Activated T-cell treated with anti-CD3 and anti-CD28 coated beads, Interleukin-2, amount 50 U/mL, for 1 hour (primary cell): ENCODE measurements around the gene CFAP126.
"Not testable (repeated sequence)": the region's sequence is repeated elsewhere in the genome, so short reads cannot be mapped to it uniquely, and the experiment has no call there.

Experiments
- DNase-seq: peaks from one replicate; pipeline ENCODE4 v3.0.0-alpha.2; 2020

CFAP126 gene

DNA sequence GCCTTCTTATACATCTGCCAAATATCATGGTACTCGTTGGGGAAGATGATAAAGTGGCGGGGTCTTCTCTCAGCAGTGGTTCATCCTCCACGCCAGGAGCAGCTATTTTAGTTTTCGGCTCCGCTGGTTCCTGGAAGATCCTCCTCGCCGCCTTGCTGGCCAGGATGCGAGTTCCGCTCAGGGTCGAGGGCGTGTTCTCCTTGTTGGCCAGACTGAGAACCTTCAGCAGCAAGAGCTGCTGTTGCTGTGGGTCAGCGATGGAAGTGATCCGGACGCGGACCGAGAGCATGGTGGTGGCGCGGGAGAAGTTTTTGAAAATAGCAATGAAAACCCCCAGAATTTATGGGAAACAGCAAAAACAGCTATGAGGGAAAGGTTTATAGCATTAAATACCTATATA is 11.4 kb upstream of the CFAP126 start:
- DNase-seq: no peak

DNA sequence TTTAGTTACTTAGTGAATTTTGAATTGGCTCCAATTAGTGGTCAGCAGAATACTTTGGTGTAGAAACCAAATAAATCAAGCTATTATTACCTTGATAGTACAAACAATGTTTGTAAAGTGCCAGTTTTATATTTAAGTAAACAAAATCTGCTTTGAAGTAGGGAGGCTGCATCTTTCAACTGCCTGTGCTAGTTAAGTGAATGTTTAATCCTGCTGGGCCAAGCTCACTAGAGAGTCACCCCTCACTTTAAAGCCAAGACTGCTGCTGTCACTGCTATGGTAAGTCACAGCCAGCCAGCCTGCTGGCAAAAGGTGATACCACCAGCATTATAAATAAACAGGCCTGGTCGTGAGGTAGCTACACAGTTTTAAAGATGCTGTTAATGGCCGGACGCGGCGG is 10.3 kb upstream of the CFAP126 start:
- no peak for DNase-seq

DNA sequence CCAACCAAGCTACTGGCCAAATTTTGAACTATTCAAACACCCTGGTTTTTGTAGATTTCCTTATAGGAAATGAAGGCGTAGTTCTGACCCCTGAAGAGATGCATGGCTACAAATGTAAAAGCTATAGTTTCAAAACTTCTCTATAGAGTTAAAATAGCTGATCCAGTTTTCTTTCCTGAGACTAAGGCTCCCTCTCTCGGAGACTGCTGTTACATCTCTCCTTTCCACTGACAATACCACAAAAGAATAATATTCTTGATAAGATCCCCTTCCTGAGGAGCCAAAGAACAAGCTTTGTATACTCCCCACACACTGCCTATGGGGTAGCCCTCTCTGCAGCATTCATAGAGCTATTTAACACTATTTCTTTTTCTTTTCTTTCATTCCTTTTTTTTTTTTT is 6.7 kb upstream of the CFAP126 start:
- DNase-seq: no peak

DNA sequence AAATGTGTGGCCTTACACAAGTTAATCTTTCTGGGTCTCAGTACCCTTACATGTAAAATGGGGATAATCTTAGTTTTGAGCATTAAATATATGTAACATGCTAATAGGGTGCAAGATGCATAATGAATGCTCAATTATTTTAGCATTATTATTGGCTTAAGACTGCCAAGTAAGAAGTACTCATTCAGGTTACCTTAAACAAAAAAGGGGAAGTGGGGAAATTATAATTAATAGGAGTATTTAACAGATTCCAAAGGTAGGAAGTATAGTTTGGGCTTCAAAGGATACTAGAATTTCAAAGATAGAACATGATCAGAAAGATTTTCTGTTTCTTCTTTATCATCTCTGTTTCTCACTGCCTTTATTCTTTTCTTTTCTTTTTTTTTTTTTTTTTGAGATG is 5.8 kb upstream of the CFAP126 start:
- DNase-seq: no peak

DNA sequence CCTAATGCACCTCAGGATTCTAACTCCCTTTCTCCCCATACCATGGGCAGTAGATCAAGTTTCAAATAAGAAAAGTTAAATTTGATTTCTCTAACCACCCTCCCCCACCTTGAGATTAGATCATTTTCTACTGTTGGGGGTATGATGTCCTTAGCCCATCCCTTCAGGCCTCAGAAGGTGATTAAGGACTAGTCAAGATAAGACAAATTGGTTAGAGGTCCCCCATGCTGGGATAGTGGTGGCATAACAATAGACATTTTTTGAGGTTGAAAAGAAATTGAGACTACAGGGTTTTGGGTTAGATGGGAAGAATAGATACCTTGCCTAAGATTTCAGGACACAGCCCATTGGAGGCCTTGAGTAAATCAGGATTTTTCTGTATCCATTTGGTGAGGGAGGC is 2.5 kb downstream of the CFAP126 start:
- no peak for DNase-seq

DNA sequence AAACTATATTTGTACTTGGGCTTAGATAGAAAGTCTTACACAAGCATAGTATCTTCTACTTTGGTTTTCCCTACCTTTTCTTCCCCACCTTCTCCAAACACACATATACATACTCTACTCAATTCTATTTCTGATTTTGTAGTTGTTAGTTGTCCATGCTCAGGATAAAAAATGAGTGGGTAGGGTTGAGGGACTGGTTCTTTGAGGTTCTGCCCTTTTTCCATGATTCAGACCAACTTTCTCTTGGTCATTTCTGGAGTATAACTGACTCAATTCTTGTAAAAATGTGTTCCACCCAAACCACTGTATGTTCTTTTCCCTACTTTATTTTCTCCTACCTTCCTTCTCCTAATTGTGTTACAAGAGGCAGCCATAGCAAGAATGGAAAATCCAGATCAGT is 3.3 kb downstream of the CFAP126 start:
- DNase-seq: no peak

DNA sequence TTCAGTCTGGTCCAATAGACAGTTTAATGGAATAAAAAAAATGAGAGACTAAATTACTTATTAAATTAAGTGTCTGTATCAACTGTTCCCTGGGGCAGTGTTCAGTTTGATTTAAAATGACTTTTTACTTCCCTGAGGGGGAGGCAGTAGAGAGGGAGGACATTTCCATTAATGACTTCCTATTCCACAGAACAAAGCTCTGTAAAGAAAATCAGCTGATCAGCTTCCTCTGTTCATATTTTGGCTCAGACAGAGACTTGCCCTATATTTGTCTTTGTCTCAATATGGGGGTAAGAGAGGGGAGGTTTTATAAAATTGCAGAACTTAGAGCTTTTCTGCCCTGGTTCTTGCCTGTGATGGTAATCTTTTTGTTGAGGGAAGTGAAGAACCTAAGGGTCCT is 8.4 kb downstream of the CFAP126 start:
- DNase-seq: no peak

DNA sequence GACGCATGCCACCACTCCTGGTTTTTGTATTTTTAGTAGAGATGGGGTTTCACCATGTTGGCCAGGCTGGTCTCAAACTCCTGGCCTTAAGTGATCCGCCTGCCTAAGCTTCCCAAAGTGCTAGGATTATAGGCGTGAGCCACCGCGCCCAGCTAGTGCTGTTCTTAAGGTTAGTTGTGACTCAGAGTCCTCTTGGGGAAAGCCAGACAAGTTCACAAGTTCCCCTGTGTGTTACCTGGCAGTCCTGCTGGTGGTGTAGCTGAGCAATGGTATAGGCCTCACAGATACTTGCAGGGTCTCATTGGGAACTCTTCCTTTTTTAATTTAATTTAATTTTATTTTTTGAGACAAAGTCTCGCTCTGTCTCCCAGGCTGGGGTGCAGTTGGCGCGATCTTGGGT is 10.6 kb downstream of the CFAP126 start:
- no peak for DNase-seq

DNA sequence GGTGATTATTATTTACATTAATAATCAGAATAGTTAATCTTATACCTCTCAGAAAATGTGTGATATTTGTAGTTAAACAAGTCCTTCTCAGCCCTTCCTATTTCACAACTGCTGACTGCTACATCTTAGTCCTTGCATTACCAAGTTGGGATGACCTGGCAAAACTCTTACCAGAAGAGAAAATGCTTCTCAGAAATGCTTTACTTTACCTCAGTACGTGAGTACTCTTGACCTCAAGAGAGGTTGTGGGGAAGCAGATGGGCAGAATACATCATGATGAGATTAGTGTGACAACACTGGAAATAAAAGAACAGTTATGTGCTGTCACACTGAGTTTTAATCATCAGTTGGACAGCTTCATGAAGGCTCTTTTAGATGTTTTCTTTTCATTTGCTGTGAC is 16.2 kb downstream of the CFAP126 start:
- DNase-seq: no peak

DNA sequence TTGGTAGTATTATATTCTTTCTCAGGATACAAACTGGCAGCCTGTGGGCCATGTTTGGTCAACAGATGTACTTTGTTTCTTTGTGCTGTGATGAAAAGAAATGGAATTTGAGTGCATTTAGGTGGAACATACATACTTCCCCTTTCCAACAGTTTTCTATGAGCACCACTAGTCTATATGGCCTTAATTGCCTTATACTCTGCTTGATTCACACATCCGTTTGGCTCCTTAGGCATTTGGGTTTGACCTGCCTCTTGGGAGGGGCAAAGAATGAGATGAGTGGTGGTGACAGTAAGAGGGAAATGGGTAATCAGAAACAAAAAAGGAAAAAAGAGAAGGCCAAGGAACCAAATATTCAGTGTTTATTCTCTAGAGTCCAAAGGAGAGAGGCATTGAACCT is 17.0 kb downstream of the CFAP126 start:
- DNase-seq: no peak

DNA sequence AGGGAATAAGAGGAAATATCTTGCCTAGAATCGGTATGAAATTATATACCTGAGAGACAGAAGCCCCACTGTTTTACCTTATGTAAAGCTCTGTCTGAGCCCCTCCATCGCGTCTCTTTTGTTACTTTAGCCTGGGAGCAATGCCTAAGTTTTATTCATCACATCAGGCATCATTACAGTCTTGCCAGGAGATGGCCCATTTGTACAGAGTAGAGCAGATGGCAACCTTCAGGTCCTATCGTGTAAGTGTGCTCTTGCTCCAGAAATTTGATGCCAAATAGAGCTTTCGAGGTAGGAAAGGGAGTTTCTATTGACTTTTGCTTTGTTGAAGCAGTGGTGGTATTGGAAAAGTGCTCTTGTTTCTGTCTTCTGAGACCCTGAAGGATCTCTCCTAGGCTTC is 24.9 kb downstream of the CFAP126 start:
- DNase-seq: no peak

DNA sequence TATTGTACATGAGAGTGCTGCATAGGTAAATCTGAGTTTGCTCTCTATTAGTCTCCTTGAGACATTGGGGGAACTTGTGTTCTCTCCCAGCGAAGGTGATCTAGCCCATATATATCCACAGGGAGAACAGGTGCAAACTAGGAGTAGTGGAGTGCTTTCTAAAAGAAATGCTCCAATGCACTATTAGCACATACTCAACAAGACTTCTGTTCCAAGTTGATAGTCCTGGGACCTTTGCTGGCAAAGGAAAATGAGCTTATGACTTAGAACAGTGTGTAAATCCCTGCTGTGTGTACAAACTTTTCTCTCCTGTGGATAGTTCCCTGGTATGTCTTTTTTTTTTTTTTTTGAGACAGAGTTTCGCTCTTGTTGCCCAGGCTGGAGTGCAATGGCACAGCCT is 25.5 kb downstream of the CFAP126 start:
- DNase-seq: no peak

DNA sequence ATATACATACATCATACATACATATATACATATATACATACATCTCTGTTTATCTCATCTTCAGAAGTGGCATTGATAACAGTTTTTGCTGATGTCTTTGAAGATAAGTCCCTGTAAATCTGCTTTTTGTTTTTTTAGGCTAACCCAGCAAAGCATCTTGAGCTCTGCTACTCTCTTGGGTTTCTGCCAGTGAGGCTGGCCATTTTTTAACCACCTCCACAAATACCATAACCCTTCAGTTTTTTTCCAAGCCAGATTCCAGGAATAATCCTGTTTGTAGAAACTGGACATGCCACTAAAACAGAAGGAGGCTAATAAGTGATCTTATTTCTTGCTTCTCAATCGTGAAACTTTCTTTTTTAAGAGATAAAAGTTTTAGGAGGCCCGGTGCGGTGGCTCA is 31.9 kb downstream of the CFAP126 start:
- DNase-seq: no peak

DNA sequence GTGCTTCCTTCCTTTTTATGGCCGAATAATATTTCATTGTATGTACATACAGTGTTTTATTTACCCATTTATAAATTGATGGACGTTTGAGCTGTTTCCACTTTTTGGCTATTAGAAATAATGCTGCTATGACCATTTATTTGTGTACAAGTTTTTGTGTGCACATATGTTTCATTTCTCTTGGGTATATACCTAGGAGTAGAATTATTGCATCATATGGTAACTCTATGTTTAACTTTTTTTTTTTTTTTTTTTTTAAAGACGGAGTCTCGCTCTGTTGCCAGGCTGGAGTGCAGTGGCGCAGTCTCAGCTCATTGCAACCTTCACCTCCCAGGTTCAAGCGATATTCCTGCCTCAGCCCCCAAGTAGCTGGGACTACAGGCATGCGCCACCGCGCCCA is 34.5 kb downstream of the CFAP126 start:
- DNase-seq: no peak

DNA sequence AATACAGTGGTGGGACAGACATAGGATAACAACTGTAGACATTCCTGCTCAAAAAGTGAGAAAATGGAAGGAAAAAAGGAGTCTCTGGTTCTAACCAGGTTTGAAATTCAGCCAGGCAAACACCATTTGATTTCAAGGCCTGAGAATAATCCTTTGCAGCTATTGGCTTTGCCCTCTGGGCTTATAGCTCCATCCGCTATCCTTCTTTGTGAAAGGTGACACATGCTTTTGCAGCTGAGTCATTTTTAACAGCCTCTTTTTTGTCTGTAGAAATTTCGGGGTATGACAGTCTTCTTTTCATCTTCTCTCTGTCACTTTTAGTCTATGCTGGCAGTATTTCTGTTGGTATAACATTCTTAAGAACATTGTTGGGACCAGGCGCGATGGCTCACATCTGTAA is 37.3 kb downstream of the CFAP126 start:
- no peak for DNase-seq

DNA sequence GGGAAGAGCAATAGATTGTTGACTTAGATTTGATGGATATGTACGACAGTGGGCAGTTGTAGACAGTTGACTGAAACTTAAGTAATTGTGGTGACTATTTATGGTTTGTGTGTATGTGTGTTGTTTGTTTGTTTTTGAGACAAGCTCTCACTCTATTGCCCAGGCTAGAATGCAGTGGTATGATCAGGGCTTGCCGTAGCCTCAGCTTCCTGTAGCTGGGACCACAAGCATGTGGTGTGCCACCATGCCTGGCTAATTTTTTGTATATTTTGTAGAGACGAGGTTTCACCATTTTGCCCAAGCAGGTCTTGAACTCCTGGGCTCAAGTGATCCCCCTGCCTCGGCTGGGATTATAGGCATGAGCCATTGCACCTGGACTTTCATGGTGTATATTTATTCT is 43.7 kb downstream of the CFAP126 start:
- DNase-seq: no peak

DNA sequence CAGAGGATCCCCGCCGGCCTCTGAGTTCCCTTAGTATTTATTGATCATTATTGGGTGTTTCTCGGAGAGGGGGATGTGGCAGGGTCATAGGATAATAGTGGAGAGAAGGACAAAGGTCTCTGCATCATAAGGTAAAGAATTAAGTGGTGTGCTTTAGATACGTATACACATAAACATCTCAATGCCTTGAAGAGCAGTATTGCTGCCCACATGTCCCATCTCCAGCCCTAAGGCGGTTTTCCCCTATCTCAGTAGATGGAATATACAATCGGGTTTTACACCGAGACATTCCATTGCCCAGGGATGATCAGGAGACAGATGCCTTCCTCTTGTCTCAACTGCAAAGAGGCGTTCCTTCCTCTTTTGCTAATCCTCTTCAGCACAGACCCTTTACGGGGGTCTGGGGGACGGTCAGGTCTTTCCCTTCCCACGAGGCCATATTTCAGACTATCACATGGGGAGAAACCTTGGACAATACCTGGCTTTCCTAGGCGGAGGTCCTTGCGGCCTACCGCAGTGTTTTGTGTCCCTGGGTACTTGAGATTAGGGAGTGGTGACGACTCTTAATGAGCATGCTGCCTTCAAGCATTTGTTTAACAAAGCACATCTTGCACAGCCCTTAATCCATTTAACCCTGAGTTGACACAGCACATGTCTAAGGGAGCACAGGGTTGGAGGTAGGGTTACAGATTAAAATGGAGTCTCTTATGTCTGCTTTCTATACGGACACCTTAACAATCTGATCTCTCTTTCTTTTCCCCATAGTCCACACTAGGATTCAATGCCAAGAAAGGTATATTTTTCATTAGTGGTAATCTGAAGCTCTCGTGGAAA is 51.6 kb downstream of the CFAP126 start:
- DNase-seq: not testable (repeated sequence)
